ENCODE data around the gene MRPS31. TPM values are rescaled to one million over a fixed set of nuclear protein-coding genes. Genes with fewer than 3 reads are reported as not detected.

Gene MRPS31
- total RNA-seq, 1 experiment from 2014 or later = 25.5 TPM

DNA sequence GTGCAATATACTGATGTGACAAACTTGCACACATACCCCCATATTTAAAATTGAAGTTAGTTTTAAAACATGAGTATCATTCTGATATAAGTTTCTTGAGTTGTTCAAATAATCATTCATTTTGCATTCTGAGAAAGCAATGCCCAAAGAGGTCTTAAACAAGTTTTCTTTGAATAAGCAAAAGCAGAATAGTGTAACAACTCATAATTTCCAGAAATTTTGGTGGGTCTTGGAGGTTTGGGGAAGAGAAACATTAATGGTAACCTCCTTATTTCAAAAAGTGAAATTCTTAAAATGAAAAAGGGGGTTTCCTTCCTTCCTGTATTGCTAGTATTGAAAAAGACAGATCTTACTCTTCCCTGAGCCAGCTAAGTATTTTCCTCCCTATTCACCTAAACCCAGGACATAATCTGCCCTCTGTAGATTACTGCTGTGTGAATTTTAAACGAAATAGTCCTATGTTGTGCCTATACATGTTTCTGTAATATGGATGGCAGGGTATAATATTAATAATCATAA, 48.9 kb upstream of the MRPS31 start:
- no peaks in the 10 kb centered on the region for H3K36me3 Mint-ChIP-seq
- CTCF ChIA-PET = no interaction called here
- H3K27me3 Mint-ChIP-seq (ENCODE audit: low read depth) = no peaks in the 10 kb centered on the region; the same call in 1 of the 2 replicates
- no peak overlapping the region for H3K4me3 Mint-ChIP-seq
- no peak overlapping the region for H3K27ac Mint-ChIP-seq
- ATAC-seq (no peak), DNase-seq (ENCODE audit: low spot score) (no peak)
- H3K9me3 Mint-ChIP-seq = peaks cover 15% of the 10 kb centered on the region
- TF ChIP-seq KAT7 (CRISPR knock-in tag; IDR thresholded peaks at IDR 0.05; ENCODE audit: borderline replicate concordance) = no peak
- TF ChIP-seq RELA (CRISPR knock-in tag; IDR thresholded peaks at IDR 0.05; ENCODE audit: borderline replicate concordance) = no peak
- POLR2A ChIA-PET = no interaction called here
- H3K4me1 Mint-ChIP-seq = no peaks in the 10 kb centered on the region

DNA sequence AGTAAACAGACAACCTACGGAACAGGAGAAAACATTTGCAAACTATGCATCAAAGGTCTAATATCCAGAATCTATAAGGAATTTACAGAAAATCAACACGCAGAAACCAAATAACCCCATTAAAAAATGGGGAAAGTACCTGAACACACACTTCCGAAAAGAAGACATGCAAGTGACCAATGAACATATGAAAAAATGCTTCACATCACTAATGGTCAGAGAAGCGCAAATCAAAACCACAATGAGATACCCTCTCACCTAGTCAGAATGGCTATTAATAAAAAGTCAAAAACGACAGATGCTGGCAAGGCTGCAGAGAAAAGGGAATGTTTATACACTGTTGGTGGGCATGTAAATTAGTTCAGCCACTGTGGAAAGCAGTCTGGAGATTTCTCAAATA, 47.9 kb upstream of the MRPS31 start:
- Mint-ChIP-seq H3K9me3 (peaks cover 16% of the 10 kb centered on the region), H3K27me3 (ENCODE audit: low read depth) (no peaks in the 10 kb centered on the region), H3K27ac (no peak overlapping the region), H3K36me3 (no peaks in the 10 kb centered on the region), H3K4me1 (no peaks in the 10 kb centered on the region), H3K4me3 (no peak overlapping the region)
- no peak for DNase-seq (ENCODE audit: low spot score)
- no peak for TF ChIP-seq FOXK1 (CRISPR knock-in tag; IDR thresholded peaks at IDR 0.05)
- TF ChIP-seq EMX1 (CRISPR knock-in tag; IDR thresholded peaks at IDR 0.05) = no peak
- no peak for TF ChIP-seq ZNF121 (CRISPR knock-in tag; IDR thresholded peaks at IDR 0.05)
- TF ChIP-seq, protein P1, sequence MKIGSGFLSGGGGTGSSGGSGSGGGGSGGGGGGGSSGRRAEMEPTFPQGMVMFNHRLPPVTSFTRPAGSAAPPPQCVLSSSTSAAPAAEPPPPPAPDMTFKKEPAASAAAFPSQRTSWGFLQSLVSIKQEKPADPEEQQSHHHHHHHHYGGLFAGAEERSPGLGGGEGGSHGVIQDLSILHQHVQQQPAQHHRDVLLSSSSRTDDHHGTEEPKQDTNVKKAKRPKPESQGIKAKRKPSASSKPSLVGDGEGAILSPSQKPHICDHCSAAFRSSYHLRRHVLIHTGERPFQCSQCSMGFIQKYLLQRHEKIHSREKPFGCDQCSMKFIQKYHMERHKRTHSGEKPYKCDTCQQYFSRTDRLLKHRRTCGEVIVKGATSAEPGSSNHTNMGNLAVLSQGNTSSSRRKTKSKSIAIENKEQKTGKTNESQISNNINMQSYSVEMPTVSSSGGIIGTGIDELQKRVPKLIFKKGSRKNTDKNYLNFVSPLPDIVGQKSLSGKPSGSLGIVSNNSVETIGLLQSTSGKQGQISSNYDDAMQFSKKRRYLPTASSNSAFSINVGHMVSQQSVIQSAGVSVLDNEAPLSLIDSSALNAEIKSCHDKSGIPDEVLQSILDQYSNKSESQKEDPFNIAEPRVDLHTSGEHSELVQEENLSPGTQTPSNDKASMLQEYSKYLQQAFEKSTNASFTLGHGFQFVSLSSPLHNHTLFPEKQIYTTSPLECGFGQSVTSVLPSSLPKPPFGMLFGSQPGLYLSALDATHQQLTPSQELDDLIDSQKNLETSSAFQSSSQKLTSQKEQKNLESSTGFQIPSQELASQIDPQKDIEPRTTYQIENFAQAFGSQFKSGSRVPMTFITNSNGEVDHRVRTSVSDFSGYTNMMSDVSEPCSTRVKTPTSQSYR (CRISPR knock-in tag; IDR thresholded peaks at IDR 0.05) = no peak
- no peak for TF ChIP-seq CREB1 (CRISPR knock-in tag; IDR thresholded peaks at IDR 0.05)
- TF ChIP-seq, protein P2, sequence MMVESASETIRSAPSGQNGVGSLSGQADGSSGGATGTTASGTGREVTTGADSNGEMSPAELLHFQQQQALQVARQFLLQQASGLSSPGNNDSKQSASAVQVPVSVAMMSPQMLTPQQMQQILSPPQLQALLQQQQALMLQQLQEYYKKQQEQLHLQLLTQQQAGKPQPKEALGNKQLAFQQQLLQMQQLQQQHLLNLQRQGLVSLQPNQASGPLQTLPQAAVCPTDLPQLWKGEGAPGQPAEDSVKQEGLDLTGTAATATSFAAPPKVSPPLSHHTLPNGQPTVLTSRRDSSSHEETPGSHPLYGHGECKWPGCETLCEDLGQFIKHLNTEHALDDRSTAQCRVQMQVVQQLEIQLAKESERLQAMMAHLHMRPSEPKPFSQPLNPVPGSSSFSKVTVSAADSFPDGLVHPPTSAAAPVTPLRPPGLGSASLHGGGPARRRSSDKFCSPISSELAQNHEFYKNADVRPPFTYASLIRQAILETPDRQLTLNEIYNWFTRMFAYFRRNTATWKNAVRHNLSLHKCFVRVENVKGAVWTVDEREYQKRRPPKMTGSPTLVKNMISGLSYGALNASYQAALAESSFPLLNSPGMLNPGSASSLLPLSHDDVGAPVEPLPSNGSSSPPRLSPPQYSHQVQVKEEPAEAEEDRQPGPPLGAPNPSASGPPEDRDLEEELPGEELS (CRISPR knock-in tag; IDR thresholded peaks at IDR 0.05) = no peak
- TF ChIP-seq, protein P3, sequence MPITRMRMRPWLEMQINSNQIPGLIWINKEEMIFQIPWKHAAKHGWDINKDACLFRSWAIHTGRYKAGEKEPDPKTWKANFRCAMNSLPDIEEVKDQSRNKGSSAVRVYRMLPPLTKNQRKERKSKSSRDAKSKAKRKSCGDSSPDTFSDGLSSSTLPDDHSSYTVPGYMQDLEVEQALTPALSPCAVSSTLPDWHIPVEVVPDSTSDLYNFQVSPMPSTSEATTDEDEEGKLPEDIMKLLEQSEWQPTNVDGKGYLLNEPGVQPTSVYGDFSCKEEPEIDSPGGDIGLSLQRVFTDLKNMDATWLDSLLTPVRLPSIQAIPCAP (CRISPR knock-in tag; IDR thresholded peaks at IDR 0.05) = no peak
- TF ChIP-seq ZNF317 (CRISPR knock-in tag; IDR thresholded peaks at IDR 0.05; ENCODE audit: borderline replicate concordance, low read depth) = no peak
- TF ChIP-seq GRHL2 (CRISPR knock-in tag; IDR thresholded peaks at IDR 0.05; ENCODE audit: insufficient replicate concordance, severe bottlenecking) = no peak
- TF ChIP-seq NFYB (CRISPR knock-in tag; conservative IDR thresholded peaks at IDR 0.05; ENCODE audit: low read depth) = no peak
- TF ChIP-seq, protein P4, sequence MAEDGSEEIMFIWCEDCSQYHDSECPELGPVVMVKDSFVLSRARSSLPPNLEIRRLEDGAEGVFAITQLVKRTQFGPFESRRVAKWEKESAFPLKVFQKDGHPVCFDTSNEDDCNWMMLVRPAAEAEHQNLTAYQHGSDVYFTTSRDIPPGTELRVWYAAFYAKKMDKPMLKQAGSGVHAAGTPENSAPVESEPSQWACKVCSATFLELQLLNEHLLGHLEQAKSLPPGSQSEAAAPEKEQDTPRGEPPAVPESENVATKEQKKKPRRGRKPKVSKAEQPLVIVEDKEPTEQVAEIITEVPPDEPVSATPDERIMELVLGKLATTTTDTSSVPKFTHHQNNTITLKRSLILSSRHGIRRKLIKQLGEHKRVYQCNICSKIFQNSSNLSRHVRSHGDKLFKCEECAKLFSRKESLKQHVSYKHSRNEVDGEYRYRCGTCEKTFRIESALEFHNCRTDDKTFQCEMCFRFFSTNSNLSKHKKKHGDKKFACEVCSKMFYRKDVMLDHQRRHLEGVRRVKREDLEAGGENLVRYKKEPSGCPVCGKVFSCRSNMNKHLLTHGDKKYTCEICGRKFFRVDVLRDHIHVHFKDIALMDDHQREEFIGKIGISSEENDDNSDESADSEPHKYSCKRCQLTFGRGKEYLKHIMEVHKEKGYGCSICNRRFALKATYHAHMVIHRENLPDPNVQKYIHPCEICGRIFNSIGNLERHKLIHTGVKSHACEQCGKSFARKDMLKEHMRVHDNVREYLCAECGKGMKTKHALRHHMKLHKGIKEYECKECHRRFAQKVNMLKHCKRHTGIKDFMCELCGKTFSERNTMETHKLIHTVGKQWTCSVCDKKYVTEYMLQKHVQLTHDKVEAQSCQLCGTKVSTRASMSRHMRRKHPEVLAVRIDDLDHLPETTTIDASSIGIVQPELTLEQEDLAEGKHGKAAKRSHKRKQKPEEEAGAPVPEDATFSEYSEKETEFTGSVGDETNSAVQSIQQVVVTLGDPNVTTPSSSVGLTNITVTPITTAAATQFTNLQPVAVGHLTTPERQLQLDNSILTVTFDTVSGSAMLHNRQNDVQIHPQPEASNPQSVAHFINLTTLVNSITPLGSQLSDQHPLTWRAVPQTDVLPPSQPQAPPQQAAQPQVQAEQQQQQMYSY (CRISPR knock-in tag; IDR thresholded peaks at IDR 0.05) = no peak
- TF ChIP-seq GABPB1 (CRISPR knock-in tag; IDR thresholded peaks at IDR 0.05) = no peak
- no peak for TF ChIP-seq IRF2 (CRISPR knock-in tag; IDR thresholded peaks at IDR 0.05; ENCODE audit: borderline replicate concordance, low read depth)
- TF ChIP-seq ZNF396 (CRISPR knock-in tag; IDR thresholded peaks at IDR 0.05; ENCODE audit: borderline replicate concordance) = no peak
- TF ChIP-seq, protein P5, sequence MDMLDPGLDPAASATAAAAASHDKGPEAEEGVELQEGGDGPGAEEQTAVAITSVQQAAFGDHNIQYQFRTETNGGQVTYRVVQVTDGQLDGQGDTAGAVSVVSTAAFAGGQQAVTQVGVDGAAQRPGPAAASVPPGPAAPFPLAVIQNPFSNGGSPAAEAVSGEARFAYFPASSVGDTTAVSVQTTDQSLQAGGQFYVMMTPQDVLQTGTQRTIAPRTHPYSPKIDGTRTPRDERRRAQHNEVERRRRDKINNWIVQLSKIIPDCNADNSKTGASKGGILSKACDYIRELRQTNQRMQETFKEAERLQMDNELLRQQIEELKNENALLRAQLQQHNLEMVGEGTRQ (CRISPR knock-in tag; IDR thresholded peaks at IDR 0.05) = no peak
- no peak for TF ChIP-seq ZNF138 (CRISPR knock-in tag; conservative IDR thresholded peaks at IDR 0.05)
- POLR2A ChIA-PET = no interaction called here
- no peak for ATAC-seq
- CTCF ChIA-PET = no interaction called here

All from WTC11 (cell line).